Middle frontal gyrus (tissue), 1 donor: Measurements from ENCODE around the gene MMP14.
"Not testable (repeated sequence)": the region's sequence is repeated elsewhere in the genome, so short reads cannot be mapped to it uniquely, and the experiment has no call there.

ENCODE experiments used
- DNase-seq: peaks from one replicate; pipeline ENCODE4 v3.0.0-alpha.2; 2015; ENCODE audit warnings: low spot score; ENCODE audit errors: extremely low spot score

The MMP14 gene

GRCh38 chr14:22856428-22856827 lies 20.0 kb downstream of the MMP14 start:
- no peak for DNase-seq

DNA sequence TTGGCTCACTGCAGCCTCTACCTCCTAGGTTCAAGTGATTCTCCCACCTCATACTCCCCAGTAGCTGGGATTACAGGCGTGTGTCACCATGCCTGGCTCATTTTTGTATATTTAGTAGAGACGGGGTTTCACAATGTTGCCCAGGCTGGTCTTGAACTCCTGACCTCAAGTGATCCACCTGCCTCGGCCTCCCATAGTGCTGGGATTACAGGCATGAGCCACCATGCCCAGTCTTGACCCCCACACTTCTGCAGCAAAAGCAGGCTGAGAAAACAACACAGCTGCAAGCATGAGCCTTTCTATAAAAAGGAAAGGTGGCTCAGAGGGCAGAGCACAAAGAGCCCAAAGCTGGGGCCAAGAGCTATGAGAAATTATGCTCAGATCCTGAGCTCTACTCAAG lies 24.0 kb downstream of the MMP14 start:
- not testable (repeated sequence) for DNase-seq

DNA sequence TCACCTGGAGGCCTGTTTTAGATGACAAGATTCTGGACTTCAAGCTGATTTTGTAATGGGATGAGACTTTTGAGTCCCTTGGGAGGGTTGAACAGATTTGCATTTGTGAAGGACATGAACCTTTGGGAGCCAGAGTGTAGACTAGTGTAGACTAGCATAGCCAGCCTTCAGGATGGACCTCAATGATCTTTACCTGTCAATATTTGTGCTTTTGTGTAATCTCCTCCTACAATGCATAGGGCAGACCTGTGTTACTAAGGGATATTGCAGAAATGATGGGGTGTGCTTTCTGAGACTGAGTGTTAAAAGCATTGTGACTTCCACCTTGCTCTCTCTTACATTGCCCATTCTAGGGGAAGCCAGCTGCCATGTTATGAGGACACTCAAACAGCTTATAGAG lies 25.3 kb downstream of the MMP14 start:
- DNase-seq: no peak

DNA sequence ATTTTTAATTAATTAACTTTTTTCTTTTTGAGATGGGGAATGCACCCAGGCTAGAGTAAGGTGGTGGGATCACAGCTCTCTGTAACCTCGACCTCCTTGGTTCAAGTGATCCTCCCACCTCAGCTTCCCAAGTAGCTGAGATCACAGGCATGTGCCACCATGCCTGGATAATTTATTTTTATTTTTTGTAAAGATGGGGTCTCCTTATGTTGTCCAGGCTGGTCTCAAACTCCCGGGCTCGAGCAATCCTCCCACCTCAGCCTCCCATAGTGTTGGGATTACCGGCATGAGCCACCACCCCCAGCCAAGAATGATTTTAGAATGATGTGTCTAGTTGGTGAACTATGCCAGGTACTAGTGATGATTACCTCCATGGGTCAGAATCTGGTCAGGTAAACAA lies 28.6 kb downstream of the MMP14 start:
- DNase-seq: no peak

- no peak for DNase-seq
These were observed 29.3 kb downstream of the MMP14 start for GRCh38 chr14:22865424-22866405.

DNA sequence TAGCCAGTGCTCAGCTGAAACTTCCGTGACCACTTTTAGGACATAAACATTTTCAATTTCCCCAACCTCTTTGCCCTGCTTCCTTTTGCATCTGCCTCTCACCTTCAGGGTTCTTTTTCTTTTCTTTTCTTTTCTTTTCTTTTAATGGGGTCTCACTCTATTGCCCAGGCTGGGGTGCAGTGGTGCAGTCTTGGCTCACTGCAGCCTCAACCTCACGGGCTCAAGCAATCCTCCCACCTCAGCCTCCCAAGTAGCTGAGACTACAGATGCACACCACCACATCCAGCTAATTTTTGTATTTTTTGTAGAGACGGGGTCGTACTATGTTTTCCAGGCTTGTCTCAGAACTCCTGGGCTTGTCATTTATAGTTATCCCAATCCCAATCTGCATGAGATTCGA lies 30.5 kb downstream of the MMP14 start:
- DNase-seq: no peak

DNA sequence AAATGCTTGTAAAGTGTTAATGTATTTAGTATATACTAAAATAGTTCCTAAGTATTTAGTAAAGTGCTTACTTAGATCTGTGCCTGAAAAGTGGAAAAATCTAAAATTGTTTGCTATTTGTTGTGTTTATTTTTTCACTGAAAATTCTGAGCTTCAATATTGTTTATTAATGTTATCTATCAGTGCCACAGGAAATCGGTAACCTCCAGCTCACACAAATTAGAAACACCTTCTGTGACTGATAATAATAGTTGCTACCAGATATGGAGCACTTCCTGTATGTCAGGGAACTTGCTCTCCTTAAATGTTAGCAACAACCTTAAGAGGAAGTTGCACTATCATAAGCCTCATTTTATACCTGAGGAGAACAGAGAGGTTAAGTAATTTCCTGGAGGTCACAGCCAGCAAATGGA lies 34.4 kb downstream of the MMP14 start:
- DNase-seq: no peak

DNA sequence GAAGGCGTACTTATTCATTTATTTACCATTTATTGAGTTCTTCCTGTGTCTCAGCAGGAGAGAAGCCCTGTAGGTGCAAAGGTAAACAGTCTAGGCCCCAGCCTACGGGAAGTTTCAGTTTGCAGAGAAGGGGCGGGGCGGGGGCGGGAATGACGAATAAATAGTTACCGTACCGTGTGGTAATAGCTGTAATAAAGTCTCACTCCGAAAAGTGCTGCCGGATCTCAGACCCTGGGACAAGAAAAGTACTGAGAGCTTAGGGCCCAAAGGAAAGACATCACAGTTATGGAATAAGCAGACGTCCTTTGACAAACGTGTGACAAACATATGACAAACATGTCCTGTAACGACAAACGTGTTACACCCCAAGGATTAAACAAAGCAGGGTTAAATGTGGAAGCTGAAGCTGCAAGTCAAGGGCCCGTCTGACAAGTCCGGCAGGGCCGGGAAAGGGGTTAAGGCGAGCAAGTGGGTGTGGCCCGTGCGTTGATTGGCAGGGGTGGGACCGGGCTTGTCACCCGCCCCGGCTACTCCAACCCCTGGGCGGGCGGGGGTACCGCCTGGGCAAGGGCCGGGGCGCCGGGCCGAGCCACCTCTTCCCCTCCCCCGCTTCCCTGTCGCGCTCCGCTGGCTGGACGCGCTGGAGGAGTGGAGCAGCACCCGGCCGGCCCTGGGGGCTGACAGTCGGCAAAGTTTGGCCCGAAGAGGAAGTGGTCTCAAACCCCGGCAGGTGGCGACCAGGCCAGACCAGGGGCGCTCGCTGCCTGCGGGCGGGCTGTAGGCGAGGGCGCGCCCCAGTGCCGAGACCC lies 35.0 kb downstream of the MMP14 start, which contains the start of gene LRP10:
Gene LRP10 (plus strand): TSS at position 517 of the 809 bp plus-strand sequence. CDS start 564 bp downstream, outside the sequence.
- DNase-seq: peak; percentile 58

DNA sequence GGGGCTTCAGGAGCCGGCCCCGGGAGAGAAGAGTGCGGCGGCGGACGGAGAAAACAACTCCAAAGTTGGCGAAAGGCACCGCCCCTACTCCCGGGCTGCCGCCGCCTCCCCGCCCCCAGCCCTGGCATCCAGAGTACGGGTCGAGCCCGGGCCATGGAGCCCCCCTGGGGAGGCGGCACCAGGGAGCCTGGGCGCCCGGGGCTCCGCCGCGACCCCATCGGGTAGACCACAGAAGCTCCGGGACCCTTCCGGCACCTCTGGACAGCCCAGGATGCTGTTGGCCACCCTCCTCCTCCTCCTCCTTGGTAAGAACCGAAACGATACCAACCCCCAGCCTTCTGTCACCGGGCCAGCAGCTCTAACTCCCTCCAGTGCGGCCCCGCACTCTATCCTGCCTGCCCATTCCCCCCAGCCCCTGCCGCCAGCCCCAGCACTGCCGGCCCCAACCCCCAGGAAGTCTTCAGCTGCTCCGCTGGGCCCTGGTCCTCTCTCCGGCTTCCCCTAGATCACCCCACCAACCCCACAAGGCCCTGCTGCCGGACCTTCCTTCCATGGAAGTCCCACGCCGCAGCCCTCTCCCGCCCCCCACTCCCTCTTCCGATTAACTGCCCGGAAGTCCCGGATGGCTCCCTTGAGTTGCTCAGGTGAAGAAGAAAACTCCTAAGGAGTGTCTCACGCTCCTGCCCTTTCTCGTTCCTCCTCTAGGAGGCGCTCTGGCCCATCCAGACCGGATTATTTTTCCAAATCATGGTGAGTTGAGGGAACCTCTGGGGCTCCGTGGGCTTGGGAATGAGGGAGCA lies 35.8 kb downstream of the MMP14 start:
- DNase-seq: no peak

DNA sequence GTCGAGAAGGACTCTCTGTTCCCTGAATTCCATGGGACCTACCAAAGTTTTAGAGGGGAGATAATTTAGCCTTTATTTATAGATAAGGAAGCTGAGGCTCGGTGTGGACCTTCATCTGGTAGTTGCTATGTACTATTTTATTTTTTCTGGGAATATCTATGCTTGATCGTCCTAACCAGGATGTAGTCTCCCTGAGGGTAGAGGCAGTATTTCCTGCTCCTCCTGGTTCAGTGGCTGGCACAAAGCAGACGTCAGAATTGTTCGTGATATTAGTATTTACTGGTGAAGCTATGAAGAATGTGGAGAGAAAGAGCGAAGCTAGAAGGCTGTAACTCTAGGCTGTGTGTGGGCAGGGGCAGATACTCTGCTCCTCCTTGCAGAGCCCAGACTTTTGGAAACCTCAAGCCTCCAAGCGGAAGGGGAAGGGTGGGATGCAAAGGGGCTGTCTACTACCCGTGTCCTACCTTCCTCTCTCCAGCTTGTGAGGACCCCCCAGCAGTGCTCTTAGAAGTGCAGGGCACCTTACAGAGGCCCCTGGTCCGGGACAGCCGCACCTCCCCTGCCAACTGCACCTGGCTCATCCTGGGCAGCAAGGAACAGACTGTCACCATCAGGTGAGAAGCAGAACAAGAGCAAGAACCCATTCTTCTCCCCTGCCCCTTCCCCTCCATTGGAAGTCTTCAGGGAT lies 36.6 kb downstream of the MMP14 start:
- DNase-seq: no peak

DNA sequence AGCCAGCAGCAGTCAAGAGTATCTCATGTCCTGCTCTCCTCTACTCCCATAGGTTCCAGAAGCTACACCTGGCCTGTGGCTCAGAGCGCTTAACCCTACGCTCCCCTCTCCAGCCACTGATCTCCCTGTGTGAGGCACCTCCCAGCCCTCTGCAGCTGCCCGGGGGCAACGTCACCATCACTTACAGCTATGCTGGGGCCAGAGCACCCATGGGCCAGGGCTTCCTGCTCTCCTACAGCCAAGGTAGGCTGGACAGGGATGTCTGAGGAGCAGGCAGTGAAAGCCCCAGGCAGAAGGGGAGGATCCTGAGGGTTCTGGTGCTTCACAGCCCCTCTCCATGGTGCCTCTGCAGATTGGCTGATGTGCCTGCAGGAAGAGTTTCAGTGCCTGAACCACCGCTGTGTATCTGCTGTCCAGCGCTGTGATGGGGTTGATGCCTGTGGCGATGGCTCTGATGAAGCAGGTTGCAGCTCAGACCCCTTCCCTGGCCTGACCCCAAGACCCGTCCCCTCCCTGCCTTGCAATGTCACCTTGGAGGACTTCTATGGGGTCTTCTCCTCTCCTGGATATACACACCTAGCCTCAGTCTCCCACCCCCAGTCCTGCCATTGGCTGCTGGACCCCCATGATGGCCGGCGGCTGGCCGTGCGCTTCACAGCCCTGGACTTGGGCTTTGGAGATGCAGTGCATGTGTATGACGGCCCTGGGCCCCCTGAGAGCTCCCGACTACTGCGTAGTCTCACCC lies 38.8 kb downstream of the MMP14 start:
- no peak for DNase-seq

DNA sequence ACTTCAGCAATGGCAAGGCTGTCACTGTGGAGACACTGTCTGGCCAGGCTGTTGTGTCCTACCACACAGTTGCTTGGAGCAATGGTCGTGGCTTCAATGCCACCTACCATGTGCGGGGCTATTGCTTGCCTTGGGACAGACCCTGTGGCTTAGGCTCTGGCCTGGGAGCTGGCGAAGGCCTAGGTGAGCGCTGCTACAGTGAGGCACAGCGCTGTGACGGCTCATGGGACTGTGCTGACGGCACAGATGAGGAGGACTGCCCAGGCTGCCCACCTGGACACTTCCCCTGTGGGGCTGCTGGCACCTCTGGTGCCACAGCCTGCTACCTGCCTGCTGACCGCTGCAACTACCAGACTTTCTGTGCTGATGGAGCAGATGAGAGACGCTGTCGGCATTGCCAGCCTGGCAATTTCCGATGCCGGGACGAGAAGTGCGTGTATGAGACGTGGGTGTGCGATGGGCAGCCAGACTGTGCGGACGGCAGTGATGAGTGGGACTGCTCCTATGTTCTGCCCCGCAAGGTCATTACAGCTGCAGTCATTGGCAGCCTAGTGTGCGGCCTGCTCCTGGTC lies 39.4 kb downstream of the MMP14 start:
- no peak for DNase-seq

DNA sequence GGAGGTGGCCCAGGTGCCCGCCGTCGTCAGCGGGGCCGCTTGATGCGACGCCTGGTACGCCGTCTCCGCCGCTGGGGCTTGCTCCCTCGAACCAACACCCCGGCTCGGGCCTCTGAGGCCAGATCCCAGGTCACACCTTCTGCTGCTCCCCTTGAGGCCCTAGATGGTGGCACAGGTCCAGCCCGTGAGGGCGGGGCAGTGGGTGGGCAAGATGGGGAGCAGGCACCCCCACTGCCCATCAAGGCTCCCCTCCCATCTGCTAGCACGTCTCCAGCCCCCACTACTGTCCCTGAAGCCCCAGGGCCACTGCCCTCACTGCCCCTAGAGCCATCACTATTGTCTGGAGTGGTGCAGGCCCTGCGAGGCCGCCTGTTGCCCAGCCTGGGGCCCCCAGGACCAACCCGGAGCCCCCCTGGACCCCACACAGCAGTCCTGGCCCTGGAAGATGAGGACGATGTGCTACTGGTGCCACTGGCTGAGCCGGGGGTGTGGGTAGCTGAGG lies 40.7 kb downstream of the MMP14 start:
- DNase-seq: no peak

DNA sequence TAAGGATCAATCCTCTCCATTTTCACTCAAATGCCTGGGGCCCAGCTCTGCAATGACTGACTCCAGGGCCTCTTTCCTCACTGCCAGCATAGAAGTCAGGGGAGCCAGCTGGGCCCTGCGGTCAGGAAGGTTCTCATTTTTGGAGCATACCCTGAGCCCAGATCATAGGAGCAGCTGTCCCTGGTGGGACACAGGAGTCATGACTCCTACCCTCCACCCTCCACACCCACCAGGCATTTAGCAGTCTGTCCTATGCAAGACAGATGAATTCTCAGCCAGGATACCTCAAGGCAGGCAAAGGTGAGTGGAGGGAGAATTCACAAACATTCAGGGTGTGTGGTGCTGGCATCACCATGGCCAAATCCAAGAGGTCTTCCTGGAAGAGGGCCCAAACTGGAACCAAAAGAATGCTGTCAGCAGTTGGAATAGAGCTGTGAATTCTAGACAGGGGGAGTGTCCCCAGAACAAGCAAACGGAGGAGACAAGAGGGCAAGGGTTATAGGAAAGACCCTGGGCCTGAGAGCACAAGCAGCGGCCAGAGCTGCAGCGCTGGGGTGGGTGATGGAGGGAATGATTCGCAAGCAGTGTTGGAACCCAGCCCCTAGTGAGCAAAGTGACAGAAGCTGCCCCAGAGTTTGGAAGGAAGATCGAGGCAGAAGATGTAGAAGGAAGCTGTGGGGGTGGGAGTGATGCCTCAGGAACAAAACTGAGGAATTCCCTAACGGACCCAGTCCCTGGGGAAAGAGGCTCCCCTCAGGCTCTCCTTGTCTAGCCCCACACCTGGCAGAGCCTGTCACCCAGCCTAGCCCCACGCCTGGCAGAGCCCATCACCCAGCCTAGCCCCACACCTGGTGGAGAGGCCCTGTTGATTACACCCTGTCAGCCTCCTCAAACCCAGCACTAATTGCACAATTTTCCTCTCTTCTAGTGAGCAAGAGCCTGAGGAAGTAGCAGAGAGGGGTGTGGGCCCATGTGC lies 42.2 kb downstream of the MMP14 start:
- no peak for DNase-seq

- DNase-seq: no peak
These were observed 45.7 kb downstream of the MMP14 start for GRCh38 chr14:22882064-22882463.

GRCh38 chr14:22882529-22883172 lies 46.3 kb downstream of the MMP14 start:
- DNase-seq: no peak

DNA sequence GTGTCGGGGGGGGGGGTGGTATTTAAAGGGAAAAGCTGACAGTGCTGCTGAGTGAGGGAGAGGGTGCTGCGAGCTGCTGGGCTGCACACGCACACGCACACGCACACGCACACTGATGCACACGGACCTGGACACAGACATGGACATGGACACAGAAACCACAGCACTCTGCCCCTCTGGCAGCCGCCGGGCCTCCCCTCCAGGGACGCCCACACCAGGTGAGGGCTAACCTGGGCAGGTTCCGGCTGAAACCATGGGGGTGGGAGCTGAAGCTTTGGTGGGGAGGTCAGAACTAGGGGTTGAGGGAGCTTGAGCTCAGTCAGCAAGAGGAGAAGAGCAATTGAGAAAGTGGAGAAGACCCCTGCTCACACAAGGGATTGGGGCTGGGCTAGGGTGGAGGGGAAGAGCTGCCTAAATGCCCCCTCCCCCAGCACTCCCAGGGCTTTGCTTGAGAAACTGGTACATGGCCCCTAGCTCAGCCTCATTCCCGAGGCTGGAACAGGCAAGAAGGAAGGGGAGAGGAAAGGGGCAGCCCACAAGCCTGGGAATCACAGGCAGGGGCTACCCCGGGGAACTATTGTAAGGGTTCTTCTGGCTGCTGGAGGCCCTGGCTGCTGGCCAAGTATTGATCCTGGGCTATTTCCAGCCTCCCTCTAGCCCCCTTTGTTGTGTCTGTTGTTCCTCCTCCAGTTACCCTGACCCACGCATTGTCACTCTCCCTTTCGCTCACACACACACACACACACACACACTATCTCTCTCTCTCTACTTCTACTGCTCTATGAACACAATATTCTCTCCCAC lies 47.0 kb downstream of the MMP14 start, which contains the start of gene REM2:
Gene REM2 (plus strand): TSS at position 50 of the 804 bp plus-strand sequence. CDS start 66 bp downstream, at position 116.
- no peak for DNase-seq
